GM06990 (cell line): ENCODE results near the gene PDZK1.

Experiments used
- DNase-seq: peaks from one replicate; pipeline ENCODE4 v3.0.0-alpha.2; 2011; ENCODE audit not compliant: insufficient read length; ENCODE audit errors: extremely low read depth
- H3K27me3 ChIP-seq: replicated peaks from 2 replicates; pipeline ENCODE4 v1.6.0; 2011; ENCODE audit warnings: low read length; ENCODE audit not compliant: control insufficient read depth, insufficient read depth
- H3K36me3 ChIP-seq: 2 replicates; pipeline ENCODE4 v1.5.1; 2011; ENCODE audit warnings: low read length; ENCODE audit not compliant: control insufficient read depth, insufficient read depth
- H3K4me3 ChIP-seq: replicated peaks from 2 replicates; pipeline ENCODE4 v1.5.1; 2011; ENCODE audit warnings: low read depth, mild to moderate bottlenecking, control low read depth, low read length
- TF ChIP-seq, protein P1 (sequence below): IDR thresholded peaks from 2 replicates; pipeline ENCODE4 v1.5.1; 2011; ENCODE audit warnings: low read length, control low read depth, mild to moderate bottlenecking, inconsistent platforms; ENCODE audit not compliant: insufficient read depth, poor library complexity, severe bottlenecking

PDZK1 gene

DNA sequence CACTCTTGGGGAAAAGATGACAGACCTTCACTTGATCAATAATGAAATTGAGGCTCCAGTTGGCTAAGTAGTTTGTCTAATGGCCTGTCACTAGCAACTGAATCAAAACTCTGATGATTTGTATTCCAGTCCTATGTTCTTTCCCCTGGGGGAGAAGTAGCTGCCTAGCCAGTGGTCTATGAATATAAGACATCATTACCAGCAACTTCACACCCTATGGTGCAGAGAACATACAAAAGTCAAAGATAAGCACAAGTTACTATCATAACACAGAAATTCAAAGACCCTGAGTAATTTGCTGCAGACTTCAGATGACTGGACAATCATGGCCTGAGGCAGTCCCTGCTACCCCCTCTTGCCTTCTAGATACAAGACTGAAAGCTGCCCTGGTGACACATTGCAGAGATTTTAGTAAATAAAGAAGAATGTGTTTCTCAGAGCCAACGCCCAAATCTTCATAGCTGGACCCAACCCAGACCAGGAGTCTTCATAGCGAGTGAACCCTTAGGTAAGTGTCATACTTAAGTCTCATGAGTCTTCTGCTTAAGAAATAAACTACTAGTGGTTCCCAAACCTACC is 993 bp downstream of the PDZK1 start:
- Histone ChIP-seq H3K4me3 (no peak overlapping the region), H3K36me3 (no peaks in the 10 kb centered on the region), H3K27me3 (no peaks in the 10 kb centered on the region)
- DNase-seq = no peak
- TF ChIP-seq, protein P1, sequence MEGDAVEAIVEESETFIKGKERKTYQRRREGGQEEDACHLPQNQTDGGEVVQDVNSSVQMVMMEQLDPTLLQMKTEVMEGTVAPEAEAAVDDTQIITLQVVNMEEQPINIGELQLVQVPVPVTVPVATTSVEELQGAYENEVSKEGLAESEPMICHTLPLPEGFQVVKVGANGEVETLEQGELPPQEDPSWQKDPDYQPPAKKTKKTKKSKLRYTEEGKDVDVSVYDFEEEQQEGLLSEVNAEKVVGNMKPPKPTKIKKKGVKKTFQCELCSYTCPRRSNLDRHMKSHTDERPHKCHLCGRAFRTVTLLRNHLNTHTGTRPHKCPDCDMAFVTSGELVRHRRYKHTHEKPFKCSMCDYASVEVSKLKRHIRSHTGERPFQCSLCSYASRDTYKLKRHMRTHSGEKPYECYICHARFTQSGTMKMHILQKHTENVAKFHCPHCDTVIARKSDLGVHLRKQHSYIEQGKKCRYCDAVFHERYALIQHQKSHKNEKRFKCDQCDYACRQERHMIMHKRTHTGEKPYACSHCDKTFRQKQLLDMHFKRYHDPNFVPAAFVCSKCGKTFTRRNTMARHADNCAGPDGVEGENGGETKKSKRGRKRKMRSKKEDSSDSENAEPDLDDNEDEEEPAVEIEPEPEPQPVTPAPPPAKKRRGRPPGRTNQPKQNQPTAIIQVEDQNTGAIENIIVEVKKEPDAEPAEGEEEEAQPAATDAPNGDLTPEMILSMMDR = no peak

DNA sequence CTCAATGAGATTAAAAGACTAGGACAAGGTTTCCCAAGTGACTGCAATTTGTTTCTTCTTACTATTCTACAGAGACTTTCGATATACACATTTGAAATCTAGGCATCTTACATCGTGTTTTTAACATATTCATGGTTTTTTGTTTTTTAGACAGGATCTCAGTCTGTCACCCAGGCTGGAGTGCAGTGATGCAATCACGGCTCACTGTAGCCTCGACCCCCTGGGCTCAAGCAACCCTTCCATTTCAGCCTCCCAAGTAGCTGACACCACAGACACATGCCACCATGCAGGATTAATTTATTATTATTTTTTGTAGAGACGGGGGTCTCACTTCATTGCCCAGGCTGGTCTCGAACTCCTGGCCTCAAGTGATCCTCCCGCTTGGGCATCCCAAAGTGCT is 1.5 kb downstream of the PDZK1 start:
- TF ChIP-seq, protein P1 = no peak

DNA sequence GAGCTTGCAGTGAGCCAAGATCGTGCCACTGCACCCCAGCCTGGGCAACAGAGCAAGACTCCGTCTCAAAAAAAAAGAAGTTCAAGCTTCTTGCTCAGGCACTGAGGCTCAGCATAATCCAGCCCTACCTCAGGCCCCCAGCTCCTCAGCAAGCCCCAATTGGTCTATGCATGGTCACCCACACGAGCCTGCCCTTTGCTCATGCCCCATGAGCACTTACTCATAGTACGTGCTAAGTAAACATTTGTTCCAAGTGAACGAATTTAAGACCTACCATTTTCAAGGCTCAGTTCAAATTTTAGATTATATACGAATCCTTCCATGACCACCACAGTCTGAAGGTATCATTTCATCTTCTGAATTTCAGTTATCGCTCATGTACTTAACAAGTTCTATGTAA is 4.3 kb downstream of the PDZK1 start:
- Histone ChIP-seq H3K36me3 (no peaks in the 10 kb centered on the region), H3K4me3 (no peak overlapping the region), H3K27me3 (no peaks in the 10 kb centered on the region)
- no peak for DNase-seq
- TF ChIP-seq, protein P1 = no peak

More for the DNA sequence above, 1.5 kb downstream of the PDZK1 start:
- Histone ChIP-seq H3K36me3 (no peaks in the 10 kb centered on the region), H3K27me3 (no peaks in the 10 kb centered on the region), H3K4me3 (no peak overlapping the region)
- no peak for DNase-seq

DNA sequence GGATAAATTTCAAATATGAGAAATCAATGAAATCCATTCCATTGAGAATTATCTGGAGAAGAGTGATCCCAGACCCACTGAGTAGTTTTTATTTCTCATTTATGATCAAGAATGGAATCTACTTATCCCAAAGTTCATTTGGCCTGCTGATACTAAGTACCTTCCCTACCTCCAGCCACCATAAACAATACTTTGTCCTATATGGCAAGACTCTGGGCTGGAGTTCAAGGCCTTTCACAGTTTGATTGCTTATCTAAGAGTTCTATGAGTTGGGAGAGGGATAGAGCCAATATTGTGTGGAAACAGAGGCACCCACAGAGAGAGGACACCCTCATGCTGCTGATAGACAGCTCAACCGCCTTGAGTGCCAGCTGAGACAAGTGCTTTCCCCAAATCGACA is 5.1 kb downstream of the PDZK1 start:
- H3K36me3 ChIP-seq = no peaks in the 10 kb centered on the region
- no peaks in the 10 kb centered on the region for H3K27me3 ChIP-seq
- TF ChIP-seq, protein P1 = no peak
- no peak overlapping the region for H3K4me3 ChIP-seq
- DNase-seq = no peak

DNA sequence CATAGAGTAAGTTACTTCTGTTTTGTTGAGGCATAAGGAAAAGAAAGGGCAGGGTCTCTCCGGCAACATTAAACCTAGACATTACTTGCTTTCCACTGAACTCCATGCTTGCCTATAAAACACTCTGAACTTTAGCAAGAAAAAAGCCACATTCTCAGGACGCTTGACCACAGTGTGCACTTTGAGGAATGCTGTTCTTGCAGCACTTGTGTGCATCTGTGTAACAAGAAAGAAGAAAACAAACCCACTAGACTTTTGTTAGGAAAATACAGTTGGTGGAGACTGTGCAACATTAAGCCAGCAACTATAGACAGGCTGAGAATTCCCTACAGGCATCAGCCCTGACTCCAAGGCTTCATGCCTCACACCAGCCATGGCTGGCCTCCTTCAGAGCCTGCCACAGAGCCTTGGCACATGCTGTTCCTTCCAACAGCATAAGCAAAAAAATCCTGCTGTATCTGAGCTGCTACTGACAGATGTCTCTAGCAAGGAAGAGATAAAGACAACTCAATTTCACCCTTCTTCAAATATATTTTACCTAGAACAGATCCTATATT is 5.8 kb downstream of the PDZK1 start:
- TF ChIP-seq, protein P1 = no peak
- Histone ChIP-seq H3K36me3 (no peaks in the 10 kb centered on the region), H3K4me3 (no peak overlapping the region), H3K27me3 (no peaks in the 10 kb centered on the region)
- no peak for DNase-seq

DNA sequence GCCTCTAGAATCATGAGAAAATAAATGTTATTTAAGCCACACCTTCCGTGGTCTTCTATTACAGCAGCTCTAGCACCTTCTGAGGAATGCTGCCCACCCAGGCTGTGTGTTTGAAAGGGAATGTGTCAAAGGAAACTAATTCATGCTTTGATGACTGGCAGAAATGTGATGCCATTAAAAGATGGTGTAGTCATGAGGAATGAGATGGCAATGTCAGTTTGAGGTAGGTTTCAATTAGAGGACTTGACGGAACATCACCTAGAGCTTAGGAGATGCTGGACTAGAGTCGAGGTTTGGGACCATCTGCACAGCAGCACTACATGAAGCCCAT is 10.6 kb downstream of the PDZK1 start:
- TF ChIP-seq, protein P1 = no peak
- H3K36me3 ChIP-seq = no peaks in the 10 kb centered on the region
- DNase-seq = no peak

More for the DNA sequence above, 10.6 kb downstream of the PDZK1 start:
- Histone ChIP-seq H3K27me3 (no peaks in the 10 kb centered on the region), H3K4me3 (no peak overlapping the region)
